ENCODE data around the gene CCDC6.

- no peak for TF ChIP-seq POLR2A (IDR thresholded peaks at IDR 0.05)
- TF ChIP-seq, protein P1, sequence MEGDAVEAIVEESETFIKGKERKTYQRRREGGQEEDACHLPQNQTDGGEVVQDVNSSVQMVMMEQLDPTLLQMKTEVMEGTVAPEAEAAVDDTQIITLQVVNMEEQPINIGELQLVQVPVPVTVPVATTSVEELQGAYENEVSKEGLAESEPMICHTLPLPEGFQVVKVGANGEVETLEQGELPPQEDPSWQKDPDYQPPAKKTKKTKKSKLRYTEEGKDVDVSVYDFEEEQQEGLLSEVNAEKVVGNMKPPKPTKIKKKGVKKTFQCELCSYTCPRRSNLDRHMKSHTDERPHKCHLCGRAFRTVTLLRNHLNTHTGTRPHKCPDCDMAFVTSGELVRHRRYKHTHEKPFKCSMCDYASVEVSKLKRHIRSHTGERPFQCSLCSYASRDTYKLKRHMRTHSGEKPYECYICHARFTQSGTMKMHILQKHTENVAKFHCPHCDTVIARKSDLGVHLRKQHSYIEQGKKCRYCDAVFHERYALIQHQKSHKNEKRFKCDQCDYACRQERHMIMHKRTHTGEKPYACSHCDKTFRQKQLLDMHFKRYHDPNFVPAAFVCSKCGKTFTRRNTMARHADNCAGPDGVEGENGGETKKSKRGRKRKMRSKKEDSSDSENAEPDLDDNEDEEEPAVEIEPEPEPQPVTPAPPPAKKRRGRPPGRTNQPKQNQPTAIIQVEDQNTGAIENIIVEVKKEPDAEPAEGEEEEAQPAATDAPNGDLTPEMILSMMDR (IDR thresholded peaks at IDR 0.05), result no peak
Measured at GRCh38 chr10:59803714-59804113, 102.6 kb downstream of the CCDC6 start.

Data from ovary (tissue), 3 donors.